H1 (cell line): ENCODE results near the gene MIDN. TPM values are rescaled to one million over a fixed set of nuclear protein-coding genes. Genes with fewer than 3 reads are reported as not detected.
A peak's percentile ranks its signal among the peaks of the same experiment; 100 is the strongest.

Experiments used
- CBX5 ChIP-seq: fragments of 300-800, 300-1000 bp; sonication (generic); IDR thresholded peaks from 2 replicates; pipeline ENCODE4 v1.7.1; 2016; ENCODE audit warnings: antibody characterized with exemption, low read length, low read depth
- CTCF ChIP-seq, 3 experiments: IDR thresholded peaks; 1 replicate in 2 of 3; 2 replicates in 1 of 3; pipeline versions ENCODE4 v1.5.1 to v1.6.1; 2011; ENCODE audit warnings: low read length in 3 of 3, mild to moderate bottlenecking in 3 of 3, inconsistent platforms in 2 of 3, low read depth in 1 of 3, moderate library complexity in 1 of 3; ENCODE audit not compliant: insufficient read depth in 1 of 3; ENCODE audit errors: control extremely low read depth in 1 of 3
- E2F6 ChIP-seq: IDR thresholded peaks from 2 replicates; pipeline ENCODE4 v1.6.1; 2012; ENCODE audit warnings: inconsistent platforms
- JUND ChIP-seq: IDR thresholded peaks from 2 replicates; pipeline ENCODE4 v1.6.1; 2011; ENCODE audit warnings: mild to moderate bottlenecking, improper control_type of control experiment, low read length
- SIN3A ChIP-seq, 2 experiments: IDR thresholded peaks in 1 of 2; conservative IDR thresholded peaks in 1 of 2; 2 replicates each; pipeline ENCODE4 v1.6.1; 2011 to 2012; ENCODE audit warnings: low read length in 2 of 2, improper control_type of control experiment in 1 of 2, low read depth in 1 of 2, mild to moderate bottlenecking in 1 of 2
- SIX5 ChIP-seq: IDR thresholded peaks from 2 replicates; pipeline ENCODE4 v1.6.1; 2011; ENCODE audit warnings: mild to moderate bottlenecking, low read depth, low read length
- TBP ChIP-seq: IDR thresholded peaks from 2 replicates; pipeline ENCODE4 v1.6.1; 2011; ENCODE audit warnings: low read depth, low read length, improper control_type of control experiment
- TCF12 ChIP-seq: IDR thresholded peaks from 2 replicates; pipeline ENCODE4 v1.6.1; 2011; ENCODE audit warnings: low read depth, mild to moderate bottlenecking, low read length
- ZNF274 ChIP-seq: IDR thresholded peaks from 2 replicates; pipeline ENCODE4 v1.7.0; 2012; ENCODE audit warnings: low read length, borderline replicate concordance; ENCODE audit errors: extremely low read depth
- polyA plus RNA-seq, 7 experiments: library from polyadenylated mRNA; depleted of rRNA in 3 of 7; stranded (reverse) in 5 of 7; unstranded in 2 of 7; fragments of >200 nt in 5 of 7; fragments of 200-250 nt in 2 of 7; gene quantifications; 1 replicate in 5 of 7; 2 replicates in 1 of 7; 4 replicates in 1 of 7; pipeline versions ENCODE4 v1.2.1 to v1.2.3, GENCODE V29; 2011 to 2013; ENCODE audit warnings: missing spikeins in 2 of 7, mixed read lengths in 2 of 7
- total RNA-seq: library from RNA; stranded (reverse); fragmentation: NEBNext Ultra II Directional; extraction: Animal tissue kit (Norgen Biotek cat#: 25700); gene quantifications from 2 replicates; pipeline ENCODE4 v1.2.1, GENCODE V29; 2021

MIDN gene
- total and polyA plus RNA-seq, 2 of the 8 experiments (the other 6 are each of a cell fraction or from before 2014, with no cell fraction given) = 39.8 to 159 TPM

- no peak for TF ChIP-seq E2F6
- TF ChIP-seq TCF12 = no peak
- TF ChIP-seq CBX5 = no peak
- peak in 1 of 2 experiments; percentile 87; a peak in 1 of 4 replicates for TF ChIP-seq SIN3A (conservative IDR thresholded peaks at IDR 0.05 in 1 of 2, IDR thresholded peaks at IDR 0.05 in 1 of 2; ENCODE audit: low read depth in 1 of 2, low read length in 2 of 2)
- peak; percentile 91 to 99 (median 98) for TF ChIP-seq CTCF (IDR thresholded peaks at IDR 0.05; ENCODE audit: control extremely low read depth in 1 of 3, insufficient read depth in 1 of 3, low read depth in 1 of 3, low read length in 3 of 3)
- no peak for TF ChIP-seq SIX5
- TF ChIP-seq JUND = no peak
- TF ChIP-seq TBP = no peak
- TF ChIP-seq ZNF274 = no peak
Observed at GRCh38 chr19:1279782-1280341, 31.5 kb downstream of the MIDN start (continued).
